SK-N-SH (cell line): ENCODE results near the gene HLA-DQA1.
"Not testable (repeated sequence)": the region's sequence is repeated elsewhere in the genome, so short reads cannot be mapped to it uniquely, and the experiment has no call there.

ENCODE experiments used
- CHD2 ChIP-seq: fragments of 150-350 bp; IDR thresholded peaks from 2 replicates; pipeline ENCODE4 v1.6.1; 2018; ENCODE audit warnings: low read length; ENCODE audit not compliant: partially characterized antibody
- CTCF ChIP-seq: fragments of 200-600 bp; sonication (generic); IDR thresholded peaks from 2 replicates; pipeline ENCODE4 v1.6.1; 2017; ENCODE audit warnings: antibody characterized with exemption, mild to moderate bottlenecking, moderate library complexity
- FOXM1 ChIP-seq: IDR thresholded peaks from 2 replicates; pipeline ENCODE4 v1.4.0; 2012; ENCODE audit warnings: low read depth, mild to moderate bottlenecking
- MAX ChIP-seq: IDR thresholded peaks from 2 replicates; pipeline ENCODE4 v1.4.0; 2012; ENCODE audit warnings: low read depth
- POLR2AphosphoS5 ChIP-seq: IDR thresholded peaks from 2 replicates; pipeline ENCODE4 v1.6.1; 2012; ENCODE audit warnings: low read depth, low read length
- RAD21 ChIP-seq: IDR thresholded peaks from 2 replicates; pipeline ENCODE4 v1.6.1; 2012; ENCODE audit warnings: mild to moderate bottlenecking, low read length
- SIN3A ChIP-seq: IDR thresholded peaks from 2 replicates; pipeline ENCODE4 v1.6.1; 2012; ENCODE audit warnings: low read depth, mild to moderate bottlenecking, low read length, moderate library complexity, borderline replicate concordance
- TCF12 ChIP-seq: IDR thresholded peaks from 2 replicates; pipeline ENCODE4 v1.4.0; 2012
- TEAD4 ChIP-seq: IDR thresholded peaks from 2 replicates; pipeline ENCODE4 v1.4.0; 2012; ENCODE audit warnings: mild to moderate bottlenecking, borderline replicate concordance; ENCODE audit not compliant: insufficient read depth
- USF2 ChIP-seq: fragments of 150-350 bp; IDR thresholded peaks from 2 replicates; pipeline ENCODE4 v1.6.1; 2017; ENCODE audit warnings: antibody characterized with exemption, low read length, low read depth, borderline replicate concordance

GRCh38 chr6:32629793-32630192 is 7.4 kb upstream of the HLA-DQA1 start:
- not testable (repeated sequence) for TF ChIP-seq USF2, POLR2AphosphoS5, CHD2, SIN3A, CTCF, RAD21, MAX, TCF12, TEAD4, FOXM1
